HG03565 (cell line): Measurements from ENCODE around the gene ATG9A.
A peak's percentile ranks its signal among the peaks of the same experiment; 100 is the strongest.
"Not testable (repeated sequence)": the region's sequence is repeated elsewhere in the genome, so short reads cannot be mapped to it uniquely, and the experiment has no call there.

Experiments
- ATAC-seq: cut with Tn5 transposase; IDR thresholded peaks from one replicate; pipeline ENCODE4 v1.9.1; 2021; ENCODE audit warnings: mild to moderate bottlenecking, moderate library complexity; ENCODE audit not compliant: unreplicated experiment

The ATG9A gene, protein sequence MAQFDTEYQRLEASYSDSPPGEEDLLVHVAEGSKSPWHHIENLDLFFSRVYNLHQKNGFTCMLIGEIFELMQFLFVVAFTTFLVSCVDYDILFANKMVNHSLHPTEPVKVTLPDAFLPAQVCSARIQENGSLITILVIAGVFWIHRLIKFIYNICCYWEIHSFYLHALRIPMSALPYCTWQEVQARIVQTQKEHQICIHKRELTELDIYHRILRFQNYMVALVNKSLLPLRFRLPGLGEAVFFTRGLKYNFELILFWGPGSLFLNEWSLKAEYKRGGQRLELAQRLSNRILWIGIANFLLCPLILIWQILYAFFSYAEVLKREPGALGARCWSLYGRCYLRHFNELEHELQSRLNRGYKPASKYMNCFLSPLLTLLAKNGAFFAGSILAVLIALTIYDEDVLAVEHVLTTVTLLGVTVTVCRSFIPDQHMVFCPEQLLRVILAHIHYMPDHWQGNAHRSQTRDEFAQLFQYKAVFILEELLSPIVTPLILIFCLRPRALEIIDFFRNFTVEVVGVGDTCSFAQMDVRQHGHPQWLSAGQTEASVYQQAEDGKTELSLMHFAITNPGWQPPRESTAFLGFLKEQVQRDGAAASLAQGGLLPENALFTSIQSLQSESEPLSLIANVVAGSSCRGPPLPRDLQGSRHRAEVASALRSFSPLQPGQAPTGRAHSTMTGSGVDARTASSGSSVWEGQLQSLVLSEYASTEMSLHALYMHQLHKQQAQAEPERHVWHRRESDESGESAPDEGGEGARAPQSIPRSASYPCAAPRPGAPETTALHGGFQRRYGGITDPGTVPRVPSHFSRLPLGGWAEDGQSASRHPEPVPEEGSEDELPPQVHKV

DNA sequence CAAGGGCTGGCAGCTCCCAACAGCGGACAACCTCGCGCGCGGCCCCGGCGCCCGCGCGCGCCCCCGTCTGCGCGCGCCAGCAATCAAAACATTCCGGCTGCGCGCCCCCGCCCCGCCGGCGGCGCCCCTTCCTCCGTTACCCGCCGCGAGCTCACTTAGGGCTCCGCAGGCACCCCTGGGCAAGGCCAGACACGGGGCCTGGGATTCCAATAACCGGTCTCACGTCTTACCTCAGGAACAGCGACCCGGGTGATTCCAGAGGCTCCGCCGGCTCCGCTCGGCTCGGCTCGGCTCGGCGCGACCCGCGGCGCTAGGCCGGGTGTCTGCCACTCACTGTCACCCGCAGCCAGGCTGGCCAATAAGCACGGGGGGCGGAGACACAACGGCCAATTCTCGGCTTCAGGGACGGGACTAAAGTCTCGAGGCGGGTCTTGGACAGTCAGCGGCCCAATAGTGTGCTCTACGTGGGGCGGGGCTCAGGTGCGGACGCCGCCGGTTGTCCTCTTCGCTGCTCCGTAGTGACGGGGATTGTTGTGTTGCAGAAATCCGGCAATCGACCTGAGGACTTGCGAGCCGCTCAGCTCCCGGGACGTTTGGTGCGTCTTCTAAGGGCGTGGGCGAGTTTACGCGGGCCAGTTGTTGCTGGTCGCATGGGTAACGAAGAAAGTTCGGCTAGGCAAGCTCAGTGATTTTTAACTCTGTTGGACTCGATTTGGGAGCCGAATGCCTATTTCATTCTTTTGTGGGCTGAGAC, at the start of gene ATG9A, which contains the start of gene ANKZF1:
TSS of gene ATG9A (minus strand) at position 332 of the 754 bp plus-strand sequence. CDS start 1,612 bp downstream, outside the sequence.
TSS of gene ANKZF1 (plus strand) at position 502 of the 754 bp plus-strand sequence. CDS start 452 bp downstream, outside the sequence.
- peak; percentile 88 for ATAC-seq

GRCh38 chr2:219278655-219279150, 49.3 kb upstream of the ATG9A start:
- ATAC-seq, result no peak

- peak; percentile 19 for ATAC-seq
These were observed 48.5 kb upstream of the ATG9A start for GRCh38 chr2:219277703-219278654.

- ATAC-seq, result no peak
These were observed 45.0 kb upstream of the ATG9A start for GRCh38 chr2:219274361-219274921.

DNA sequence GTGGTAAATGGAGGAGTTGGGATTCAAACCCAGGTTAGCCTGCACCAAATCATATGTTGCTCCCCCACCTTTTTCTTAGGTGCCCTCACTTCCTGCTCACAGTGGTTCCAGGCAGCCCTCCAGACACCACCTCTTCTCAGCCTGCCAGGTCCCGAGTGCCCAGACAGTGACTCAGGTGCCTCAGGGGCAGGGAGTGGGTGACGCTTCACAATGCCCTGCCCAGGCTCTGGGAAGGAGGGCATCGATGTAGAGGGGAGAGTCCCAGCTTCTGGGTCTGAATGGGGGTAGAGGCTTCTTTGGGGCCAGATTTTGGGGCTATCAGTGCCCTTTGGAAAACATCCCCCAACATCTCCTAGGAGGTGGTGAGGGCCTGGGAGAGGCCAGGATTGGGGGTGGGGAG, 44.5 kb upstream of the ATG9A start:
- ATAC-seq, result no peak

DNA sequence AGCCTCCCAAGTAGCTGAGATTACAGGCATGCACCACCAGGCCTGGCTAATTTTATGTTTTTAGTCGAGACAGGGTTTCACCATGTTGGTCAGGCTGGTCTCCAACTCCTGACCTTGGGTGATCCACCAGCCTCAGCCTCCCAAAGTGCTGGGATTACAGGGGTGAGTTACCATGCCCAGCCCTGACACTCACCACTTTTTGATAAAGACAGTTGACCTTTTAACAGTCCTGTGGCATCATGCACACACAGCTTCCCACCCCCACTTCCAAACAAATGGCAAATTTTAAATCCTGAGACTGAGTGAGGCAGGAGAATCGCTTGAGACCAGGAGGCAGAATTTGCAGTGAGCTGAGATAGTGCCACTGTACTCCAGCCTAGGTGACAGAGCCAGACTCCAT, 43.6 kb upstream of the ATG9A start:
- ATAC-seq, result no peak

DNA sequence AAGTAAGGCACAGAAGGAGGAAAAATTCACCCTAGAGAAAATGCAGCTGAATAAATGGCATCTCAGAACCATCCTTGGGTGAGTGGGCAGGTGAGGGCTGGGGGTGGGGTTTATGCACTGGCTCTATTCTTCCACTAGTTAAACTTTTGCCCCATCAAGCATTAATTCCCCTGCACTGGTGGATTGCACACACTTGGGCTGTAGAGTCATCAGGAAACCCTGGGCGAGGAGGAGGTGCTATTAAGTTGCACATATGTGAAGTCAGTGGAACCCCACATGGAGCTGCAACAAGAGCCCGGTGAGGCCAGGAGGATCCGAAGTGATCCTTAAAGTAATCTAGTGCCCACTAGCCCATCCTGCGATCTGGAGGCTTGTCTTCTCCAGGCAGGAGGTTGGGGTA, 42.9 kb upstream of the ATG9A start:
- ATAC-seq, result no peak

DNA sequence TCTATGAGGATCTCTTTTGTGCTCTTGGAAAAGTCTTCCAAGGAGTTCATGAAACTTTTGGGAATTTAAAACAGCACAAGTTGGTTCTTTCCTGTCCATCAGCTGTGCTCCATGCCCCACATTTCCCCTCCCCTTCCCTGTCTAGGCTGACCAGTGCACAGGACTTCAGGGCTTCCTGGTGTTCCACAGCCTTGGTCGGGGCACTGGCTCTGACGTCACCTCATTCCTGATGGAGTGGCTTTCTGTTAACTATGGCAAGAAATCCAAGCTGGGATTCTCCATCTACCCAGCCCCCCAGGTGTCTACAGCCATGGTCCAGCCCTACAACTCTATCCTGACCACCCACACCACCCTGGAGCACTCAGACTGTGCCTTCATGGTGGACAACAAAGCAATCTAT, 41.6 kb upstream of the ATG9A start:
- no peak for ATAC-seq

DNA sequence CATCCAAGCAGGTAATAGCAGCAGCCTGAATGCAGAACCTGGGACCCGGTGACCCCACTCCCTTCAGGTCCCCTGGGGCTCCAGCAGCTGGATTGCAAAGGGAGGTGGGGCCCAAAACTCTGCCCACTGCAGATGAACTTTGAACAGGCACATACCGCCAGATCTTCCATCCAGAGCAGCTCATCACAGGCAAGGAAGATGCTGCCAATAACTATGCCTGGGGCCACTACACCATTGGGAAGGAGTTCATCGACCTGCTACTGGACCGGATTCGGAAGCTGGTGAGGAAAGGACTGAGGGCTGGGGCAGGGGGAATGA, 40.6 kb upstream of the ATG9A start:
- no peak for ATAC-seq

DNA sequence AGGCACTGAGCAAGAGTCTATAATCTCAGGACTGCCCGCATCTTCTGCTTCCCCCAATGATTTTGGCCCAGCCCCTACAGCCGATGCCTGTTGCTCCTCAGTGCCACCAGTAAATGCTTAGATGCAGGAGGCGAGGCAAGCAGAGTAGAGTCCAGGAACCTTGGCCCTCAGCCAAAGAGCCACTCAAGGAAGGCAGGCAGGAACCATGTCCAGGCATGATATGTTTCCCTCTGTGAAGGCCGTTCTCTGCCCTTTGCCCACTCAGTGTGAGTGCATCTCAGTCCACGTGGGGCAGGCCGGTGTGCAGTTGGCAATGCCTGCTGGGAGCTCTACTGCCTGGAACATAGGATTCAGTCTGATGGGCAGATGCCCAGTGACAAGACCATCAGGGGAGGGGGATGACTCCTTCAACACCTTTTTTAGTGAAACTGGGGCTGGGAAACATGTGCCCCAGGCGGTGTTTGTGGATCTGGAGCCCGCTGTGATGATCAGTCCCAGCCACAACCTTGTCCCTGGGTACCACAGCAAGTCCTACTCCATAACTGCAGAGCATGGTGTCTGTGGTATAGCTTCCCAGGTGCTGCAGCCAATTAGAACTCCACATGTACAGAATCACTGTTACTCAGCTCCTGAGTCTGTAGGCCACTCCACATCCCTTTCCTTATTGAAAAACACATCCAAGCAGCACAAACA, 40.1 kb upstream of the ATG9A start:
- ATAC-seq, result no peak

DNA sequence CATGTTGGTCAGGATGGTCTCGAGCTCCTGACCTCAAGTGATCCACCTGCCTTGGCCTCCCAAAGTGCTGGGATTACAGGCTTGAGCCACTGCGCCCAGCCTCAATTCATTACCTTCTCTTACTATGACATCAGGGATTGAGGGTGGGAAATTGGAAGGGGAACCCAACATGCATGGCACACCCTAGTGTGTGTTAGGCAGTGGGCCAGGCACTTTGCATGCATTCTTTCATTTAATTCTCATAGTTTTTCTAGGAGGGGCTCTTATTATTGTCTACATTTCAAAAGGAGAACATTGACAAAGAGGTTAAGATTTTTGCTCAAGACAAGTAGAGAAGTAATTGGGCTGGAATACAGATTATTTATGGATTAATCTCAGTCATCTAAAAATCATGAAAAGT, 38.9 kb upstream of the ATG9A start:
- no peak for ATAC-seq

DNA sequence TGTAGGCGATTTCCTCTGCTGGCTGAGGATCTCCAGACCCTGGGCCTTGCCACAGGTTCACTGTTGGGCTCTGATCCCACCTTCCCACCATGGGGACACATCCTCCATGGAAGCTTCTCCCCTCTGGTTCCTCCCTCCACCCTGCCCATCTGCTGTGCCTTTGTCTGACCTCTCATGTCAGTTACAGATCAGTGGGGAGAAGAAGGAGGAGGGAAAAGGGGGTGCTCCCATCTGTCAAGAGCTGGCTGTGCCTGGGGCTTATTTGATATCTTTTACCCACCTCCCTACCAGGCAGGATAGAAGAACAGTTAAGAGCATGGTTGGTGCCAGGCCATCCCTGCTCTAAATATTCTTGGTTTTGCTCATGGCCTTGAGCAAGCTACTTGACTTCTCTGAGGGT, 37.5 kb upstream of the ATG9A start:
- ATAC-seq, result no peak

DNA sequence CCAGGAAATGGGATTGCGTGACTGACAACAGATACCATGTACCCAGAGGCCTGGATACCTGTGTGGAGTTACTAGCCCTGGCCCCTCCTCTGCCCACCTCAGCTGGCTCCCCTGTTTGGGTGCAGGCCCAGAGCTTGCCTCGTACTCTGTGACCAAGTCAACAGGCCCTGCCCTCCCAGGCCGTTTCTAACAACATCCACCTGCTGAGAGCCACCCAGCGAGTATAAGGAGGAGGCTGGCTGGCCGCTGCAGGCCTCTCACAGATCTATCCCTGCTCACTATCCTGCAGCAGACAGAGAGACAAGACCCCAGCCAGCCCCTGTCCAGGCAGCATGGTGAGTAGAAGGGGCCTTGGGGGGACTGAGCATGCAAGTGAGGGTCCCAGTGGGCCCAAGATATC, 36.8 kb upstream of the ATG9A start:
- ATAC-seq, result no peak

DNA sequence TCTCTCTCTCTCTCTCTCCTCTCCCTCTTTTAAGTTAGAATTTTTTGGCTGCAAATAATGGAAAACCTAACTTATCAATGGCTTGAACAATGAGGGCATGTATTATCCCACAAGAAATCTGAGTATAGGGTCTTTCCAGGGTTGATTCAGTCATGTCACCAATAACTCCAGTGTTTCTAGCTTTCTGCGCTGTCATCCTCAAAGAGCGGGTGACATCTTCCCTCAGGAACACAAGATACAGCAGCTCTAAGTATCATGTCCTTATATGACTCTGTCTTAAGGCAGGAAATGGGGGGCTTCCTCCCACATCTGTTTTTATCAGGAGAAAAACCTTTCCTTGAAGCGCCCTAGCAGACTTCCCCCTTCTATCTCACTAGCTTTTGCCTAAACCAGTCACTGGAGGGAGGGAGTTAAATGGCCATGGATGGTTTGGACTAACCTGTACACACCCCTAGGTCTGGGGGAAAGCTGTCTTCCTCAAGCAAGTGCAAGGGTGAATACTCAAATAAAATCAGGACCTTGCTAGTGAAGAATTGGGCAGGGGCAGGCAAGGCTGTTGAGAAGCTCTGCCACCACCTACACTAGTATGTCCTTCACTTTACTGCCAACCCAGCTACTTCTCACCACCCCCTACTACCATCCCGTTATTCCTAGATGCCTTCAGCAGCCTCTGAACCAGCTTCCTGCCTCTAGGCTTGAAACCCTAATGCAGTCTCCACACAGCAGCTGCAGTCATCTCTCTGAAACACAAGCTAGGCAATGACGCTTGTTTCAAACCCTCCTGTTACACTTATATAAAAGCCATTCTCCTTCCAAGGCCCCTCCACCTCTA, 31.8 kb upstream of the ATG9A start:
- ATAC-seq, result no peak

DNA sequence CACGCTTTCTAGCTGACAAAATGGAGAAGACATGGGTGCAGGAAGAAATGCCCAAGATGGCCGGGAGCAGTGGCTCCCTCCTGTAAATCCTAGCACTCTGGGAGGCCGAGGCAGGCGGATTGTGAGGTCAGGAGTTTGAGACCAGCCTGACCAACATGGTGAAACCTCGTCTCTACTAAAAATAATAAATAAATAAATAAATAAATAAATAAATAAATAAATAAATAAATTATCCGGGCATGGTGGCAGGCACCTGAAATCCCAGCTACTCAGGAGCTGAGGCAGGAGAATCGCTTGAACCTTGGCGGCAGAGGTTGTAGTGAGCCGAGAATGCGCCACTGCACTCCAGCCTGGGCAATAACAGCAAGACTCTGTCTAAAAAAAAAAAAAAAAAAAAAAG, 29.5 kb upstream of the ATG9A start:
- not testable (repeated sequence) for ATAC-seq

DNA sequence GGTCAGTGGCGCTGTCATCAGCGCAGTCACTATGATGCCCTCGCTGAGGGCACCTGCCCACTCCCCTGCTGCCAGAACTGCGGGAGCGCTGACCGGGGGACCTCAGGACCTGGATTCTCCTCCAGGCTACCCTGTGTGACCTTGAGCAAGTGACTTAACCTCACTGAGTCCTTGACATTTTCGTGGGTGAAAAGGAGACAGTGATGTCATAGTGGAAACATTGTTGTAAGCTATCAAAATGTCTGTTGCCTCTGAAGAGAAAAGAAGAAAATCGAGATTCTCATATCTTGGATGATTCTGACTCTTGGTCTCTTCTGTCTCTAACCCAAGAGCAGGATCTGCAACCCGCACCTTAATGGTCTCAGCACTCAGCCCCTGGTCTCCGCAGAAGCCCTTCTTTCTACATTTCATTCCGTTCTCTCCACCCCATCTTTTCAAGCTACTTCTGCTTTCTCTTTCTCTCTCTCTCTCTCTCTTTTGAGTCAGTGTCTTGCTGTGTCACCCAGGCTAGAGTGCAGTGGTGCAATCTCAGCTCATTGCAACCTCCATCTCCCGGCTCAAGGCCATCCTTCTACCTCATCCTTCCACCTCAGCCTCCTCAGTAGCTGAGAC, 25.3 kb upstream of the ATG9A start:
- ATAC-seq, result peak; percentile 17

GRCh38 chr2:219253753-219254589, 24.5 kb upstream of the ATG9A start, which contains the start of gene TUBA4A:
TSS of gene TUBA4A (minus strand) at chr2:219253918. CDS start at chr2:219253858, 60 bp downstream.
- peak; percentile 38 for ATAC-seq
